GM23338 (cell line): ENCODE results near the gene PHC2.

Experiments used
- CREB1 ChIP-seq: fragments of 250-450 bp; sonication (Bioruptor Pico); IDR thresholded peaks from 2 replicates; pipeline ENCODE4 v1.5.0; 2020; ENCODE audit warnings: low read depth, mild to moderate bottlenecking, moderate library complexity
- EZH2phosphoT487 ChIP-seq: fragments of 200-600 bp; sonication (generic); IDR thresholded peaks from one replicate; pipeline ENCODE4 v1.8.1; 2018; ENCODE audit warnings: antibody characterized with exemption; ENCODE audit not compliant: unreplicated experiment
- TF ChIP-seq, protein P1 (sequence below), 2 experiments: fragments of 200-600 bp in 1 of 2; sonication (generic) in 1 of 2; conservative IDR thresholded peaks; 2 replicates each; pipeline versions ENCODE4 v1.5.1 to v1.6.1; 2016 to 2017; ENCODE audit warnings: antibody characterized with exemption in 2 of 2, low read depth in 2 of 2, mild to moderate bottlenecking in 2 of 2, moderate library complexity in 1 of 2

DNA sequence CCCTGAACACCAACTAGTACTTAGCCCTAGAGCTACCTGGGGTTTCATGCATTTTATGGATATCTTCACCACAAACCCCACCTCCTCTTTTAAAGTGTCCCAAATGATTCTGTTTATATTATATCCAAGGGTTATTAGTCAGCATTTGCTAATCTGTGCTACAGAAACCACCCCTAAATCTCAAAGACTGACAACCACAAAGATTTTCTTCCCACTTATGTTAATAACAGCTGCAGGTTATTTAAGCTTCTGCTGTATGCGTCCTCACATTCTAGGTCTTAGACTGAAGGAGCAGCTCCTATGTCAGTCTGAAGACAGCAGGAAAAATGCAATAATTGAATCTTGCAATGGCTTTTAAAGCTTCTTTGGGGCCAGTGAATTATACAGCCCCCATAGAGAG is 11.2 kb upstream of the PHC2 start:
- TF ChIP-seq CREB1 (CRISPR knock-in tag) (no peak), EZH2phosphoT487 (no peak)
- TF ChIP-seq, protein P1, sequence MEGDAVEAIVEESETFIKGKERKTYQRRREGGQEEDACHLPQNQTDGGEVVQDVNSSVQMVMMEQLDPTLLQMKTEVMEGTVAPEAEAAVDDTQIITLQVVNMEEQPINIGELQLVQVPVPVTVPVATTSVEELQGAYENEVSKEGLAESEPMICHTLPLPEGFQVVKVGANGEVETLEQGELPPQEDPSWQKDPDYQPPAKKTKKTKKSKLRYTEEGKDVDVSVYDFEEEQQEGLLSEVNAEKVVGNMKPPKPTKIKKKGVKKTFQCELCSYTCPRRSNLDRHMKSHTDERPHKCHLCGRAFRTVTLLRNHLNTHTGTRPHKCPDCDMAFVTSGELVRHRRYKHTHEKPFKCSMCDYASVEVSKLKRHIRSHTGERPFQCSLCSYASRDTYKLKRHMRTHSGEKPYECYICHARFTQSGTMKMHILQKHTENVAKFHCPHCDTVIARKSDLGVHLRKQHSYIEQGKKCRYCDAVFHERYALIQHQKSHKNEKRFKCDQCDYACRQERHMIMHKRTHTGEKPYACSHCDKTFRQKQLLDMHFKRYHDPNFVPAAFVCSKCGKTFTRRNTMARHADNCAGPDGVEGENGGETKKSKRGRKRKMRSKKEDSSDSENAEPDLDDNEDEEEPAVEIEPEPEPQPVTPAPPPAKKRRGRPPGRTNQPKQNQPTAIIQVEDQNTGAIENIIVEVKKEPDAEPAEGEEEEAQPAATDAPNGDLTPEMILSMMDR (conservative IDR thresholded peaks at IDR 0.05; ENCODE audit: low read depth in 2 of 2): no peak
